GM20000 (cell line): ENCODE data around the gene ALG11.
"Not testable (repeated sequence)": the region's sequence is repeated elsewhere in the genome, so short reads cannot be mapped to it uniquely, and the experiment has no call there.

Experiments used
- DNase-seq: peaks from one replicate; pipeline ENCODE4 v3.0.0; 2012; ENCODE audit warnings: low spot score
- TF ChIP-seq, protein P1 (sequence below): IDR thresholded peaks from 2 replicates; pipeline ENCODE4 v1.5.1; 2012; ENCODE audit warnings: mild to moderate bottlenecking, control low read depth; ENCODE audit errors: extremely low read depth, missing control alignments

Gene ALG11

DNA sequence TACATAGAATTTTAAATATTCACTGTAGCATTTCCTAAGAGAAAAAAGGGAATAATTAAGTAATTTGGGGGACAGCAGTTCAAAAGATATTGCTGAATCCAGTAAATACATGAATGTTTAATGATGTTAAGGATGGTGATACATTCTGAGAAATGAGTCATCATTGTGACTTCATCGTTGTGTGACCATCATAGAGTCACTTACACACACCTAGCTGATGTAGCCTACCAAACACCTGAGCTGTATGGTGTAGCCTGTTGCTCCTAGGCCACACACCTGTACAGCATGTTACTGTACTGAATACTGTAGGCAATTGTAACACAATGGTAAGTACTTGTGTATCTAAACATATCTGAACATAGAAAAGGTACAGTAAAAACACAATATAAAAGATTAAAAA, 35.8 kb upstream of the ALG11 start:
- TF ChIP-seq, protein P1, sequence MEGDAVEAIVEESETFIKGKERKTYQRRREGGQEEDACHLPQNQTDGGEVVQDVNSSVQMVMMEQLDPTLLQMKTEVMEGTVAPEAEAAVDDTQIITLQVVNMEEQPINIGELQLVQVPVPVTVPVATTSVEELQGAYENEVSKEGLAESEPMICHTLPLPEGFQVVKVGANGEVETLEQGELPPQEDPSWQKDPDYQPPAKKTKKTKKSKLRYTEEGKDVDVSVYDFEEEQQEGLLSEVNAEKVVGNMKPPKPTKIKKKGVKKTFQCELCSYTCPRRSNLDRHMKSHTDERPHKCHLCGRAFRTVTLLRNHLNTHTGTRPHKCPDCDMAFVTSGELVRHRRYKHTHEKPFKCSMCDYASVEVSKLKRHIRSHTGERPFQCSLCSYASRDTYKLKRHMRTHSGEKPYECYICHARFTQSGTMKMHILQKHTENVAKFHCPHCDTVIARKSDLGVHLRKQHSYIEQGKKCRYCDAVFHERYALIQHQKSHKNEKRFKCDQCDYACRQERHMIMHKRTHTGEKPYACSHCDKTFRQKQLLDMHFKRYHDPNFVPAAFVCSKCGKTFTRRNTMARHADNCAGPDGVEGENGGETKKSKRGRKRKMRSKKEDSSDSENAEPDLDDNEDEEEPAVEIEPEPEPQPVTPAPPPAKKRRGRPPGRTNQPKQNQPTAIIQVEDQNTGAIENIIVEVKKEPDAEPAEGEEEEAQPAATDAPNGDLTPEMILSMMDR, result no peak
- DNase-seq, result no peak

DNA sequence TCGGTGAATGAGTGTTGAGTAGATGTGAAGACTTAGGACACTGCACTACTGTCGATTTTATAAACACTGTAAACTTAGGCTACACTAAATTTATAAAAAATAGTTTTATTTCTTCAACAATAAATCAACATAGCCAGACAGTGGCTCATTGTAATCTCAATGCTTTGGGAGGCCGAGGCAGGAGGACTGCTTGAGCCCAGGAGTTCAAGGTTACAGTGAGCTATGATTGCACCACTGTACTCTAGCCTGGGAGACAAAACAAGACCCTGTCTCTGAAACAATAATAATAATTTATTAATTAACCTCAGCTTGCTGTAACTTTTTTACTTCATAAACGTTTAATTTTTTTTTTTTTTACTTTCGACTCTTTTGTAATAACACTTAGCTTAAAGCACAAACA, 35.3 kb upstream of the ALG11 start:
- no peak for DNase-seq
- TF ChIP-seq, protein P1, result no peak

DNA sequence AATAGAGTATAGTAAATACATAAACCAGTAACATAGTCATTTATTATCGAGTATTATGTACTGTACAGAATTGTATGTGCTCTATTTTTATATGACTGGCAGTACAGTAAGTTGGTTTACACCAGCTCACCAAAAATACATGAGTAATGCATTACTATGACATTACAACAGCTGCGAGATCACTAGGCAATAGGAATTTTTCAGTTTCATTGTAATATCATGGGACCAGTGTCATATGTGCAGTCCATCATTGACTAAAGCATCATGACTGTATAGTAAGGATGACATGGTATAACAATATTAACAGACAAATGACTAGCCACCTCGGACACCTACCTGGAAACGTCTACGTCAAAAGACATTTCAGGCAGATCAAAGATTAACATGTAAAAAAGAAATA, 34.6 kb upstream of the ALG11 start:
- TF ChIP-seq, protein P1, result no peak
- no peak for DNase-seq

DNA sequence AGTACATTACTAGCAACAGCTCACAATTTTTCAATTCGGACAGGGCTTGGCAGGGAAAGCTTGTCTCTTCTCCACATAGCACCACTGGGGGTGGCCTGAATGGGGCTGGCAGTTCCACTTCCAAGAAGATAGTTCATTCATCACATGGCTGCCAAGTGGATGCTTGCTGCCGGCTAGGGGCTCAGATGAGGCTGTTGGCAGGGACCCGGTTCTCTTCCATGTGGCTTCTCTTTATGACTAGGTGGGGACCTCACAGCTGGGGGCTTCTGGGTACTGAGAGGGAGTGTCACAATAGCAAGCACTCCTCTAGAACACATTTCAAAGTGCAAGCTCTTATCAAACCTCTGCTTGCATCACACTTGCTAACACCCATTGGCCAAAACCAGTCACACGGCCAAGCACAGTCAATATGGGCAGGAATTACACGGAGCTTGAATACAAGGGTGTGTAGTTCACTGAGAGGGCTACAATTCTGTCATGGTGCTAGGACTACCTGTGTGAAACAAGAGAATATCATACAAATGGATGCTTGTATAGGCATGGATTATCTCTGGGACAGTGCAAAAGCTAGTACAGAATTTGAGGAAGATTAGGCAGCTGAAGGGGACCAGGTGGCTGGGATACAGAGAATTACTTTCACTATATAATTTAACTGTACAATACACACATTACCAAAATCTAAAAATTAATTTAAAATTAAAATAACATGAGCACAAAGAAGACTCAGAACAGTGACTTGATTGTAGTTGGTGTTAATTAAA, 33.2 kb upstream of the ALG11 start:
- no peak for DNase-seq
- TF ChIP-seq, protein P1, result no peak

DNA sequence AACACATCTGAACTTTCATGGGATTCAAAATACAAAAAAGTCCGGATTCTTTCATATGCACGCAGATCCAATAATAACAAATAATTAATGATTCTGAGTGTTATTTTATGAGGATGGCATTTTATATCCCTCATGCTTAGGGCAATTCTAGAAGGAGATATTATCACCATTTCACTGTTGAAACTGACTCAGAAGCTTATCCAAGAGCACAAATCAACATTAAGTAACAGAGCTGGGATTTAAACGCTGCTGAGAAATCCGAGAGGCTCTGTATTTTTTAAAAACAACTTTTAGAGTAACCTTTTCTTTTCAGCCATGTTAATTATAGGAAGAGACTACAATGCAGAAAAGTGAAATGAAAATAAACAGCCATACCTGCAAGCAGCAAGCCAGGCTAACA, 31.3 kb upstream of the ALG11 start:
- DNase-seq, result no peak
- TF ChIP-seq, protein P1, result no peak

DNA sequence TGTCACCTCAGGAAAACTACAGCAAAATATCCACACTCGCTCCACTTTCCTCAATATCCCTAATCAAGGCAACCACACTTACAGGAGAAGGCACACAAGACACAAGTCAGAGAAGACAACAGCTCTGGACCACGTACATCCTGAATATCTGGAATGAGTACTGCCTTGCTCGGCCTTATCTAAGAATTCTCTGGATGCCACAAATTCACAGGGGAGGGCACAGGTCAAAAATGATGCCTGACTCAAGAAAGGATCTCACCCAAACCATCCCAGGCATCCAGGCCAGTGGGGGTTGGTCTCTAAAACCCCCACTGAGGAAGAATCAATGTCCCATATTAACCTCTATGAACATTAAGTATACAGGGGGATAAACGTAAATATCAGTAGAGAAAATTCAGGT, 30.8 kb upstream of the ALG11 start:
- TF ChIP-seq, protein P1, result no peak
- DNase-seq, result no peak

DNA sequence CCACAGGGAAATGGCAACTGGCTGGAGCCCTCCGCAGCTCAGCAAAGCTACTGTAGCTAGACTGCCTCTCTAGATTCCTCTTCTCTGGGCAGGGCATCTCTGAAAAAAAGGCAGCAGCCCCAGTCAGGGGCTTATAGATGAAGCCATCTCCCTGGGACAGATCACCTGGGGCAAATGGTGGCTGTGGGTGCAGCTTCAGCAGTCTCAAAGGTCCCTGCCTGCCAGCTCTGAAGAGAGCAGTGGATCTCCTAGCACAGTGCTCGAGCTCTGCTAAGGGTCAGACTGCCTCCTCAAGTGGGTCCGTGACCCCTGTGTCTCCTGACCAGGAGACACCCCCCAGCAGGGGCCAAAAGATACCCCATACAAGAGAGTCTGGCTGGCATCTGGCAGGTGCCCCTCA, 28.9 kb upstream of the ALG11 start:
- not testable (repeated sequence) for DNase-seq

DNA sequence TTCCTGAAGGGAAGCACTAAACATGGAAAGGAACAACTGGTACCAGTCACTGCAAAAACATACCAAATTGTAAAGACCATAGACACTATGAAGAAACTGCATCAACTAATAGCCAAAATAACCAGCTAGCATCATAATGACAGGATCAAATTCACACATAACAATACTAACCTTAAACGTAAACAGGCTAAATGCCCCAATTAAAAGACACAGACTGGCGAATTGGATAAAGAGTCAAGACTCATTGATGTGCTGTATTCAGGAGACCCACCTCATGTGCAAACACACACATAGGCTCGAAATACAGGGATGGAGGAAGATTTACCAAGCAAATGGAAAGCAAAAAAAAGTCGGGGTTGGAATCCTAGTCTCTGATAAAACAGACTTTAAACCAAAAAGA, 27.3 kb upstream of the ALG11 start:
- DNase-seq, result not testable (repeated sequence)
